Right lobe of liver (tissue), 6 donors: Measurements from ENCODE around the gene CNTNAP5. TPM values are rescaled to one million over a fixed set of nuclear protein-coding genes. Genes with fewer than 3 reads are reported as not detected.

ENCODE experiments used
- ATAC-seq, 4 donors: fragments of 200-7000 bp; cut with Tn5 transposase; one replicate each; pipeline ENCODE4 v1.9.1; 2020; ENCODE audit warnings: mild to moderate bottlenecking in 4 of 4, moderate library complexity in 4 of 4
- DNase-seq, 3 donors: peaks; one replicate each; pipeline ENCODE4 v3.0.0-alpha.2; 2020
- H3K27ac ChIP-seq, 3 donors: fragments of 200-600 bp; one replicate each; pipeline ENCODE4 v1.8.0; 2022
- H3K27me3 ChIP-seq, 2 donors: fragments of 200-600 bp; one replicate each; pipeline ENCODE4 v1.8.0; 2022
- H3K36me3 ChIP-seq, 4 donors: fragments of 200-600 bp; sonication (generic) in 1 of 4; one replicate each; pipeline versions ENCODE4 v1.5.1 to v1.8.0; 2017 to 2022; ENCODE audit warnings: control low read depth in 1 of 4
- H3K4me1 ChIP-seq, 4 donors: fragments of 200-600 bp; sonication (generic) in 1 of 4; one replicate each; pipeline versions ENCODE4 v1.5.1 to v1.8.0; 2017 to 2022; ENCODE audit warnings: control low read depth in 1 of 4
- H3K4me3 ChIP-seq, 3 donors: fragments of 200-600 bp; one replicate each; pipeline ENCODE4 v1.8.0; 2022
- H3K9me3 ChIP-seq, 4 donors: fragments of 200-600 bp; sonication (generic) in 1 of 4; one replicate each; pipeline versions ENCODE4 v1.5.1 to v1.8.0; 2017 to 2022; ENCODE audit warnings: control low read depth in 1 of 4
- POLR2A ChIP-seq: fragments of 450-650 bp; IDR thresholded peaks from one replicate; pipeline ENCODE4 v1.6.1; 2017; ENCODE audit warnings: antibody characterized with exemption, mild to moderate bottlenecking
- WGBS: methylation state at CpG from one replicate; pipeline ENCODE4 v1.1.6; 2018; ENCODE audit warnings: low coverage, low lambda C conversion rate; ENCODE audit not compliant: insufficient coverage; ENCODE audit errors: missing lambda C conversion rate; 5-methylcytosine and 5-hydroxymethylcytosine counted together
- intact Hi-C, 2 donors: fragments of 100-400 bp; cut with DNase I; formaldehyde crosslinking; loops; one replicate each; pipeline versions ENCODE4 v1.11.2 to v1.14.1; 2022
- total RNA-seq, 6 experiments: library from RNA; depleted of rRNA in 2 of 6; stranded (reverse); fragments of >200 nt in 2 of 6; fragmentation: NEBNext Ultra II Directional in 3 of 6; extraction: Animal tissue kit (Norgen Biotek cat#: 25700) in 3 of 6; gene quantifications; one replicate each; pipeline versions ENCODE4 v1.1.0 to v1.2.4, GENCODE V29; 2016 to 2023
- TF ChIP-seq, protein P1 (sequence below), 4 donors: fragments of 200-600 bp in 3 of 4; fragments of 450-650 bp in 1 of 4; IDR thresholded peaks; one replicate each; pipeline versions ENCODE4 v1.5.1 to v1.8.0; 2016 to 2022; ENCODE audit warnings: antibody characterized with exemption in 4 of 4, mild to moderate bottlenecking in 2 of 4
- donor health status: DM: no; HTN: yes; CAD: no.
- donor health status: DM: no; HTN: no; CAD: no.
- donor health status: DM: no; HTN: no; CAD: no.
- donor health status: DM: no; HTN: yes; CAD: no.
- donor health status: DM: no; HTN: yes; CAD: no.

CNTNAP5 gene
- total RNA-seq, 6 experiments from 2014 or later, result not detected

- DNase-seq (no peak), ATAC-seq (no peak)
- Histone ChIP-seq H3K4me1 (no peaks in the 10 kb centered on the region), H3K36me3 (no peaks in the 10 kb centered on the region), H3K4me3 (no peak overlapping the region), H3K9me3 (no peaks in the 10 kb centered on the region), H3K27ac (no peak overlapping the region), H3K27me3 (no peaks in the 10 kb centered on the region)
- TF ChIP-seq POLR2A, result no peak
- TF ChIP-seq, protein P1, sequence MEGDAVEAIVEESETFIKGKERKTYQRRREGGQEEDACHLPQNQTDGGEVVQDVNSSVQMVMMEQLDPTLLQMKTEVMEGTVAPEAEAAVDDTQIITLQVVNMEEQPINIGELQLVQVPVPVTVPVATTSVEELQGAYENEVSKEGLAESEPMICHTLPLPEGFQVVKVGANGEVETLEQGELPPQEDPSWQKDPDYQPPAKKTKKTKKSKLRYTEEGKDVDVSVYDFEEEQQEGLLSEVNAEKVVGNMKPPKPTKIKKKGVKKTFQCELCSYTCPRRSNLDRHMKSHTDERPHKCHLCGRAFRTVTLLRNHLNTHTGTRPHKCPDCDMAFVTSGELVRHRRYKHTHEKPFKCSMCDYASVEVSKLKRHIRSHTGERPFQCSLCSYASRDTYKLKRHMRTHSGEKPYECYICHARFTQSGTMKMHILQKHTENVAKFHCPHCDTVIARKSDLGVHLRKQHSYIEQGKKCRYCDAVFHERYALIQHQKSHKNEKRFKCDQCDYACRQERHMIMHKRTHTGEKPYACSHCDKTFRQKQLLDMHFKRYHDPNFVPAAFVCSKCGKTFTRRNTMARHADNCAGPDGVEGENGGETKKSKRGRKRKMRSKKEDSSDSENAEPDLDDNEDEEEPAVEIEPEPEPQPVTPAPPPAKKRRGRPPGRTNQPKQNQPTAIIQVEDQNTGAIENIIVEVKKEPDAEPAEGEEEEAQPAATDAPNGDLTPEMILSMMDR (IDR thresholded peaks at IDR 0.05), result no peak
- 38% methylated on average over 6 of the region's 7 CpGs for WGBS
- intact Hi-C loops, result no loop called here
Observed at GRCh38 chr2:124286089-124286783, 261.1 kb downstream of the CNTNAP5 start.

DNA sequence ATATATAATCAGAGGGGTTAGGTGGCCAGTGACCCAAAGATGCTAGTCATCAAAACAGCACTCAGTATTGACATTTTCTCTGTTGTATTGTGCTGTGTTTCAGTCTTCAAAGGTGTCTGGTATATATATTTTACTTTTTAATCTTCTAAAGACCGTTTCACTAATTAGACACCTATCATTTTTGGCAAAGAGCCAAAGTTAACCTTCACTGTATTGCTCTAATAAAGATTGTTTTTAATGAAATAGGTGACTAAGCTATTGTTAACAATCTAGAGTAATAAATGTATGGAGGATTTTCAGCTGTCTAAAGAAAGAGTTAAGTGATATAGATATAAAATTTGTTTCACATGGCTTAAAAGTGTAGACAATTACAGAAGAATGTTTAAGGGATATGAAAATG is 264.0 kb downstream of the CNTNAP5 start:
- H3K4me1 ChIP-seq, result no peaks in the 10 kb centered on the region
- no peaks in the 10 kb centered on the region for H3K27me3 ChIP-seq
- H3K27ac ChIP-seq, result no peak overlapping the region
- WGBS, result 26% methylated on average over 1 of the region's 1 CpG
- TF ChIP-seq, protein P1 (IDR thresholded peaks at IDR 0.05), result no peak
- no peak for TF ChIP-seq POLR2A
- no peak for DNase-seq
- intact Hi-C loops, result no loop called here
- H3K36me3 ChIP-seq, result no peaks in the 10 kb centered on the region
- ATAC-seq, result no peak
- H3K4me3 ChIP-seq, result no peak overlapping the region
- no peaks in the 10 kb centered on the region for H3K9me3 ChIP-seq

DNA sequence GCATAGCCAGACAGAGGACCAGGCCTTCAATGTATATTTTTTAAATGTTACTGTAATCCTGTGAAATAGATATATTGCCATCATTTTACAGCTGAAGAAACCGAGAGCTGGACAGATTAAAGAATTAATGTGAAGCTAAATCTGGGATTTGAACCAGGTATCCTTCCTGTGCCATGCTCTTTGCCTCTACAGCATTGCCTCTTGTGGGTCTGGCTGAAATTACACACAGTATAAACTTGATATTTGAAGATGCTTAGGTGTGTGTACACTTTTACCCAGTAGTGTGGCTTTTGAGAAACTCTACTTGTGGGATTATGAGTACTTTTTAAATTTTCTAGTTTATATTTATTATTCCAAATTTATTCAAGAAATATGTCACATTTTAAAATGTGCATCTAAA is 264.5 kb downstream of the CNTNAP5 start:
- ATAC-seq (no peak), DNase-seq (no peak)
- intact Hi-C loops, result no loop called here
- Histone ChIP-seq H3K36me3 (no peaks in the 10 kb centered on the region), H3K4me1 (no peaks in the 10 kb centered on the region), H3K9me3 (no peaks in the 10 kb centered on the region), H3K27ac (no peak overlapping the region), H3K4me3 (no peak overlapping the region), H3K27me3 (no peaks in the 10 kb centered on the region)
- WGBS, result 27% methylated on average over 1 of the region's 1 CpG
- TF ChIP-seq POLR2A, result no peak
- TF ChIP-seq, protein P1 (IDR thresholded peaks at IDR 0.05), result no peak

DNA sequence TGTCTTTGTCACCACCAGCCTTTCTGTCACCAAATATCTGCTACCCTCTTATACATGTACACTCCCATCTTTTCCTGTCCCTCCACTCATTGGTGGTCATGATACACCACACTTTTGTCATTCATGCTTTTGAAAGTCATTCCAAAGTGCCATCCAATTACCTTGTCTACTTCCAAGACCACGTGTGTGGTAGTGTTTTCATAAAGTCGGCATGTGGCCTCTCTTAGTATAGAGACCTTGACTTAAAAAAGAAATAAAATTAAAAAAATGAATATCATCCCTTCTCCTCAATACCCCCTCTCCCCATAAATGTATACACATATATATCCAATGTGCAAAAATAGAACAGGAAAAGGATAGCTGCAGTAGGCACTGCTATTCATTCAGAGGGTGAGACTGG is 271.4 kb downstream of the CNTNAP5 start:
- 61% methylated on average over 2 of the region's 2 CpGs for WGBS
- no peaks in the 10 kb centered on the region for H3K9me3 ChIP-seq
- no peaks in the 10 kb centered on the region for H3K36me3 ChIP-seq
- H3K4me3 ChIP-seq, result no peak overlapping the region
- TF ChIP-seq, protein P1 (IDR thresholded peaks at IDR 0.05), result no peak
- no peak for TF ChIP-seq POLR2A
- no peaks in the 10 kb centered on the region for H3K4me1 ChIP-seq
- intact Hi-C loops, result no loop called here
- no peaks in the 10 kb centered on the region for H3K27me3 ChIP-seq
- no peak overlapping the region for H3K27ac ChIP-seq
- ATAC-seq (no peak), DNase-seq (no peak)

- TF ChIP-seq POLR2A, result no peak
- TF ChIP-seq, protein P1 (IDR thresholded peaks at IDR 0.05), result no peak
- Histone ChIP-seq H3K27ac (no peak overlapping the region), H3K4me1 (no peaks in the 10 kb centered on the region), H3K4me3 (no peak overlapping the region), H3K9me3 (no peaks in the 10 kb centered on the region), H3K36me3 (no peaks in the 10 kb centered on the region), H3K27me3 (no peaks in the 10 kb centered on the region)
- ATAC-seq (no peak), DNase-seq (no peak)
- intact Hi-C loops, result no loop called here
Observed at GRCh38 chr2:124301915-124302314, 276.8 kb downstream of the CNTNAP5 start.
